Activated naive CD4-positive, alpha-beta T cell treated with anti-CD3 and anti-CD28 coated beads, Interleukin-2, amount 50 U/mL, for 16 hours (primary cell): Measurements from ENCODE around the gene SPAG16.

Experiments used
- DNase-seq: peaks from one replicate; pipeline ENCODE4 v3.0.0-alpha.2; 2020

Gene SPAG16

GRCh38 chr2:214103276-214104001, 819.2 kb downstream of the SPAG16 start:
- no peak for DNase-seq

DNA sequence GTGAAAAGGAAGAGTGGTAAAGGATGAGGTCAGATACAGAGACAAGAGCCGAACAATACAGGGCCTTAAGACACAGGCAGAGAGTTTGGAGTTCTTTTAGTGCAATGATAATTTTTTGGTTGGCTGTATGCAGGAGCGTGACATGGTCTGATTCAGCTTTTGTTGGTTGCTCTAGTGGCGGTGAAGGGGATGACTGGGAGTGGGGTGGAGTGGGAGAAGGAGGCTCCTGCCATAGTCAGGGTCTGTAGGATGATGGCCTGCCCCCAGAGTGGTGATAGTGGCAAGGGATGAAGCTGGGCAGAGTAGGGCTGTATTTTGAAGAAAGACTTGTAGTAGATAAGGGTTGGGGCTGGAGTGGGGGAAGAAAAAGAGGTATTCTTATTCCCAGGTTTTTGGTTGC, 820.0 kb downstream of the SPAG16 start:
- DNase-seq: no peak

DNA sequence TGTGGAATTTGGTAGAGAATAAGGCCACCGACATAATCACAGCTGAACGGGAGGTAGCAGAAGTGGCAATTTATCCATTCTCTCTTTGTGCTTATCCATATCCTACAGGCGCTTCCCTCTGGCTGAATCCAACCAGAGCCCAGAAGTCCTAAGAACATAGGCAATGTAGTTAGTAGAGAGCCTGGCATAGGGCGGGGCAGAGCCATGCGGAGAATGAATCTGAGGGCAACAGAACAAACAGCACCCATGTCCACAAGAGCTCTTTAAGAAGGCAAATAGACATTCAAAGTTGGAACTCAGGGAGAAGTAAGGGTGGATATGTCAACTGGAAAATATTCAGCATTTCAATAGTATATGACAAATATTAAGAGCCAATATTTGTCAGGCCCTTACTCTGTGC, 820.7 kb downstream of the SPAG16 start:
- no peak for DNase-seq

GRCh38 chr2:214107726-214108125, 823.5 kb downstream of the SPAG16 start:
- no peak for DNase-seq

DNA sequence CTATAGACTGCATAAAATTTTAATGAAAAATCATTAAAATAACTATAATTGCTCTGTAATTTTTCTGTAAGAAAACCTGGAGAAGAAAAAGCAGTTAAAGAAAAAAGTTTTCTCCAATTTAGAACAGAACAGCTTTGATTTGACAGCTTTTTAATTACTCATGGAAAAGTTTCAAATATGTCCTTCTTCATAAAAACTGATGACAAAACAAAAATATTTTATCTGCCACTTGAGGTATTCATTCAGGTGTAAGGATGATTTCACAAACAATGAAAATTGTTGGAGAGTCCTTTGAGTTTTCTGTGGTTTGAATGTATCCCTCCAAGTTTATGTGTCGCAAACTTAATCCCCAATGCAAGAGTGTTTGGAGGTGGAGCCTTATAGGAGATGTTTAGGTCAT, 824.3 kb downstream of the SPAG16 start:
- no peak for DNase-seq

DNA sequence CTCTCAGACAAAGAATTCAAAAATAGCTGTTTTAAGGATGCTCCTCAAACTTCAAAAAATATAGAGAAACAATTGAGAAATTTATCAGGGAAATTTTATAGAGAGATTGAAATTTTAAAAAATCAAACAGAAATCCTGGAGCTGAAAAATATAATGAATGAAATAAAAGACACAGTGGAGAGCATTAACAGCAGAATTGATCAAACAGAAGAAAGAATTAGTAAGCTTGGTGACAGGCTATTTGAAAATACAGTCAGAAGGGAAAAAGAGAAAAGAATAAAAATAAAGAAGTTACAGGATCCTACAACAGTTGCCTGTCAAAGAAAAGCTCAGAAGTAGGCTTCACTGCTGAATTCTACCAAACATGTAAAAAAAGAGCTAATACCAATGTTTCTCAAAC, 832.8 kb downstream of the SPAG16 start:
- no peak for DNase-seq

DNA sequence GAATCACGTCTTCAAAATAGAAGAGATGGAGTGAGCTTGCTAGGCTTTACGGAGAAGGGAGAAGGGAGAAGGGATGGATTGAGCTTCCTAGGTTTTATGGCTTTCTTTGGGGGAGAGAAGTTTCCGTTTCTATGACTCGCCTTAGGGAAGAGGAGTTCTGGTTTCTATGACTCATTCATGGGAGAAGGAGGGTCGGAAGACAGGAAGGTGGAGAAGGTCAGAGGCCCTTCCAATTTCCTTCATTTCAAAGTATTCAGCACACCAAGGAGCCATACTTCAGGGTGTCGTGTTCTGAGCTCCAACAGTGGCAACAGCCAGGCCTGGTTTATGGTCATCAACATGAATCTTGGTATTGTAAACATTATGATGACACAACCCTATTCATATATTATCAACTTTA, 841.9 kb downstream of the SPAG16 start:
- DNase-seq: no peak

DNA sequence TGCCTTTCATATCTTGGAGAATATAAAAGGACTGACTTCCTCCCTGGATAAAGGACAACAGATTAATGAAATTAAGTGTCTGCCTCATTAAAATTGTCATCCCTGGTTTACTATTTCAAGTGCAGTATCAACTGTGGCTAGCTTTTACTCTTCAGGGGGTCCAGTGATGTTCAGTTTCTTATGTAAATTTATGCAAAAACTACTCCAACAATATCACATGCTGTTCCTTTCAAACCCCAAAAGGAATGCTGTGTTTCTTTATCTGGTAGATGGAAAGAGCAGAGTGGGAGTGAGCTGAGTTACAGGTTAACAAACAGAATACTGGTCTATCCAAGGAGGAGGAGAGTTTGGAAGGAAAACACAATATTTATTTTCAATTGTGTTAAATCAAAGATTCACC, 842.9 kb downstream of the SPAG16 start:
- no peak for DNase-seq

DNA sequence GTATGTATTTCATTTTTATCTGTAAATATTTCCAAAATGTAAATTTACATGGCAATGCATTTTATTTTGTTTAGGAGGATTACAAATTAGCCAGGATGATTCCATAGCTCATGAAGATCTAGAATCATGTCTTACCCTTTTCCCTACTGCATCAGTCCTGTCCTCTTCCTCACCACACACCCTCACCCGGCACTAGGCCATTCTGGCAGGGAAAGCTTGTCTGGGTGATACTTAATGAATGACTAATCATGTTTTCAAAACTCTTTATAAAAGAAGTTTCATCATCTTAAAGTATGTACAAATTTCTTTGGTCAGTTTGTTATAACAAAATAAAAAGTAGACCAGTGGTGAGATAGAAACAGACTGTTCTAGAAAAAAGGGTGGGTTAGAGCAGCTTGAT, 843.3 kb downstream of the SPAG16 start:
- no peak for DNase-seq

- DNase-seq: no peak
Measured at GRCh38 chr2:214128040-214128439, 843.8 kb downstream of the SPAG16 start.

- no peak for DNase-seq
Measured at GRCh38 chr2:214130114-214130513, 845.9 kb downstream of the SPAG16 start.

DNA sequence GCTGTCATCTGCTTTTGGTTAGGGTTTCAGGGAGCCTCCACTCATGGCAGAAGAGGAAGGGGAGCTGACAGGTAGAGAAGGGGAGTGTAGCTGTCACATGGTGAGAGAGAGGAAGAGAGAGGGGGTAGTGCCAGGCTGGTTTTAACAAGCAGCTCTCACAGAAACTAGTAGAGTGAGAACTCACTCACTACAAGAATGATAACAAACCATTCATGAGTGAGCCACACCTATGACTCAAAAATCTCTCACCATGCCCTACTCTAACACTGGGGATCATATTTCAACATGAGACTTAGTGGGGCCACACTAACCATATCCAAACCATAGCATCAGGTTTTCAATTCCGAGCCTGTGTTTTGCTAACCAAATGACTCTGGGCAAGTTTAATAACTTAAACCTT, 851.7 kb downstream of the SPAG16 start:
- DNase-seq: no peak

GRCh38 chr2:214138779-214139178, 854.5 kb downstream of the SPAG16 start:
- DNase-seq: no peak

DNA sequence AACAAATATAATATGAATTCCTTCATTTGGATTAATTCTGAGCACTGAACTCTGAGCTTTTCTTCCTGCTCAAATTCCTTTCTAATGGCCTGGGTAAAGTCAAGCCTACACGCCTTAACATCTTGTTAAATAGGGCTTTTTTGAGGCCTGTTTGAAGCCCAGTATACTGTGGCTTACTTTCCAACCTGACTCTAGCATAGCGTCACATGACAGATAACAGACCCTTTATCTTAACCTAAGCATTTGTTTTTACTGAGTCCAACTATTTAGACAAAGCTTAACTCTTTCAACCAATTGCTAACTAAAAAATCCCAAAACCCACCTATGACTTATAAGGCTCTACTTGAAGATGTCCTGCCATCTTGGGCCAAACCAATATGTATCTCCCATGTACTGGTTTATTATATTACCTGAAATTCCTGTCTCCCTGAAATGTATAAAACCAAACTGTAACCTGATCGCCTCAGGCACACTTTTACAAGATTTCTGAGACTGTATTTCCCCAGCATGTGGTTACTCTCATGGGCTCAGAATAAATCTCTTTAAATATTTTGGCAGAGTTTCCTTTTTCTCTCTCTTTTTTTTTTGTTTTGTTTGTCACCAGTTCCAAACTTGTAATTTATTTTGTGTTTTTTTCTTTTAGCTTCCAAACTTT, 855.5 kb downstream of the SPAG16 start:
- DNase-seq: no peak

GRCh38 chr2:214156971-214157370, 872.7 kb downstream of the SPAG16 start:
- no peak for DNase-seq

- DNase-seq: no peak
Measured at GRCh38 chr2:214158851-214159250, 874.6 kb downstream of the SPAG16 start.

- no peak for DNase-seq
Measured at GRCh38 chr2:214169281-214169680, 885.0 kb downstream of the SPAG16 start.

- DNase-seq: no peak
Measured at GRCh38 chr2:214169736-214170135, 885.5 kb downstream of the SPAG16 start.

DNA sequence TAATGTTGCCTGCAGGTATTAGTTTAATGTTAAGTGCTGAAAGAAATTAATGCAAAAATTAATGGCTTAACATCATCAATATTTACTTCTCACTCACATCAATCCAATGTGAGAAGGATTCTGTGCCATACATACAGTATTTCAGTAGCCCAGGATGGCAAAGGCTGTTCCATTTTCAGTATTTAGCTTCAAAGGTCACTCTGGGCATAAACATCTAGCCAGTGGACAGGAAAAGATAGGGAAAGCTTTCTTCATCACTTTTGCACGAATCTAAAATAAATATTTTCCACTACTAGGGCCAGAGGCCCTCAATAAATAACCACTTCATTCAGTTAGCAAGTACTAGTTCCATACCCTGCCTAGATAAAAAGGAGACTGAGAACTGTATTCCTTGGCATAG, 890.3 kb downstream of the SPAG16 start:
- no peak for DNase-seq

- no peak for DNase-seq
Measured at GRCh38 chr2:214180071-214180470, 895.8 kb downstream of the SPAG16 start.

GRCh38 chr2:214180686-214181085, 896.4 kb downstream of the SPAG16 start:
- DNase-seq: no peak

DNA sequence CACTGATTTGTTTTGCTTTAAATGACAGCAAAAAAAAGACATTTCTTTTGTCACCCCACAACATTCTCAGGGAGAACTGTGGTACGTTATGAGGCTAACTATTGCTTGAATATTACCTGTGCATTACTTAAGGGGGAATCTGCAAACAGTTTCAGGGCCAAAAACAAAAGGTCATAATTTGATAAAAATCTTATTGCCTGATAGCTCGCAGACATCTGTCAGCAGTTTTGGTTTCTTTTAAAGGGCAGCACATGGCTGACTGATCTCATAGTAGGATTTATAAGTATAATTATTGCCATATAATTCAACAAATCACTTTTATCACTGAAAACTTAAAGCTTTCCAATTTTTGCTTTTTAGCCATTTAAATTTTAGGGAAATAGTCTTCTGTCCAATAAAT, 900.2 kb downstream of the SPAG16 start:
- DNase-seq: no peak

- no peak for DNase-seq
Measured at GRCh38 chr2:214185546-214185945, 901.3 kb downstream of the SPAG16 start.

DNA sequence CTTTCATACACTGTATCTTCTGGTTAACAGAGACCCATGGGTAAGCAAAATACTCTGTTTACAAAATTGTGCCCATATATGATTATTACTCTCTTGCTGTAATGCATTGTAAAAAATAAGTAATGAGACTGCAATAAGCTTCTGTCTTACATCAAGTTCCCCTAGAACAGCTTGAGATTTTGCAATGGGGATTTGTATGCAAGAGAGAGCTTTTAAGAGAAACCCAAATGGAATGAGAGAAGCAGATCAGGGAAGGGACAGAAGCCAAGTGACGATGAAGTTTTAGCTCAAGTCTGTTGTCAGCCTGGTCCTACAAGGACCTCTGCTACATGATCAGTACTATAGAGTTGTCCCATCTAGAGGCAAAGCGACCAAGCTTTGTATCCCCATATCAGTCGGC, 908.4 kb downstream of the SPAG16 start:
- DNase-seq: no peak

GRCh38 chr2:214193943-214194342, 909.7 kb downstream of the SPAG16 start:
- no peak for DNase-seq
